Lower lobe of right lung (tissue), 2 donors: ENCODE data around the gene INPP5A. TPM values are rescaled to one million over a fixed set of nuclear protein-coding genes. Genes with fewer than 3 reads are reported as not detected.

Experiments used
- ATAC-seq, 2 donors: fragments of 200-7000 bp; cut with Tn5 transposase; one replicate each; pipeline ENCODE4 v1.9.1; 2020 to 2022; ENCODE audit warnings: mild to moderate bottlenecking in 2 of 2, moderate library complexity in 2 of 2
- DNase-seq: peaks from one replicate; pipeline ENCODE4 v3.0.0-alpha.2; 2020
- H3K27ac ChIP-seq: fragments of 200-600 bp; one replicate; pipeline ENCODE4 v1.8.0; 2022
- H3K27me3 ChIP-seq: fragments of 200-600 bp; one replicate; pipeline ENCODE4 v1.8.0; 2022; ENCODE audit warnings: low read depth
- H3K36me3 ChIP-seq: fragments of 200-600 bp; one replicate; pipeline ENCODE4 v1.8.0; 2022; ENCODE audit warnings: mild to moderate bottlenecking
- H3K4me1 ChIP-seq: fragments of 200-600 bp; one replicate; pipeline ENCODE4 v1.8.0; 2022
- H3K4me3 ChIP-seq: fragments of 200-600 bp; one replicate; pipeline ENCODE4 v1.8.0; 2022; ENCODE audit warnings: mild to moderate bottlenecking
- H3K9me3 ChIP-seq: fragments of 200-600 bp; one replicate; pipeline ENCODE4 v1.8.0; 2022
- intact Hi-C: fragments of 100-400 bp; cut with DNase I; formaldehyde crosslinking; loops from one replicate; pipeline ENCODE4 v1.11.0; 2022
- total RNA-seq: library from RNA; stranded (reverse); fragmentation: NEBNext Ultra II Directional; extraction: Animal tissue kit (Norgen Biotek cat#: 25700); gene quantifications from one replicate; pipeline ENCODE4 v1.2.1, GENCODE V29; 2021
- TF ChIP-seq, protein P1 (sequence below): fragments of 200-600 bp; IDR thresholded peaks from one replicate; pipeline ENCODE4 v1.8.0; 2022; ENCODE audit warnings: antibody characterized with exemption, mild to moderate bottlenecking
- donor health status: DM: no; HTN: yes; CAD: no; lungs with severe emphysema.

The INPP5A gene
- total RNA-seq, 1 donor from 2014 or later = 34.1 TPM

DNA sequence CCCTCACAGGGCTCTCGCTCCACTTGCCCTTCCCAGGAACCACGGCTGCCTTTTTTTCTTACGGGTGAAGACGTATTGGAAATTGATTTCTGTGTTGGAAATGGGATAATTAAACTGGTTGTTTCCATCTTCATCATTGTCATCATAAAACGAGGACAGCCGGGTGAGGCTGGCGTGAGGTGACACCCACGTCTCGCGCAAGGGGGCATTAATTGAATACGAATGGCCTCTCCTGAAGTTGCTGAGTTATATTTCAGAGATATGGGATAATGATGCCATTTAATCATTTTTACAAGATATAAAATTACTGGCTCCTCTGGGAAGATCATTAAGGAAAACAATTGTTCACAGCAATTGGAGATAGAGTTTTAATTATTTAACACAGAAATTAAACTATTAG, 266.7 kb downstream of the INPP5A start:
- Histone ChIP-seq H3K4me1 (no peaks in the 10 kb centered on the region), H3K4me3 (no peak overlapping the region), H3K27ac (no peak overlapping the region), H3K27me3 (peaks cover 13% of the 10 kb centered on the region), H3K36me3 (no peaks in the 10 kb centered on the region), H3K9me3 (no peaks in the 10 kb centered on the region)
- DNase-seq = no peak
- ATAC-seq = no peak
- intact Hi-C loops = no loop called here
- TF ChIP-seq, protein P1, sequence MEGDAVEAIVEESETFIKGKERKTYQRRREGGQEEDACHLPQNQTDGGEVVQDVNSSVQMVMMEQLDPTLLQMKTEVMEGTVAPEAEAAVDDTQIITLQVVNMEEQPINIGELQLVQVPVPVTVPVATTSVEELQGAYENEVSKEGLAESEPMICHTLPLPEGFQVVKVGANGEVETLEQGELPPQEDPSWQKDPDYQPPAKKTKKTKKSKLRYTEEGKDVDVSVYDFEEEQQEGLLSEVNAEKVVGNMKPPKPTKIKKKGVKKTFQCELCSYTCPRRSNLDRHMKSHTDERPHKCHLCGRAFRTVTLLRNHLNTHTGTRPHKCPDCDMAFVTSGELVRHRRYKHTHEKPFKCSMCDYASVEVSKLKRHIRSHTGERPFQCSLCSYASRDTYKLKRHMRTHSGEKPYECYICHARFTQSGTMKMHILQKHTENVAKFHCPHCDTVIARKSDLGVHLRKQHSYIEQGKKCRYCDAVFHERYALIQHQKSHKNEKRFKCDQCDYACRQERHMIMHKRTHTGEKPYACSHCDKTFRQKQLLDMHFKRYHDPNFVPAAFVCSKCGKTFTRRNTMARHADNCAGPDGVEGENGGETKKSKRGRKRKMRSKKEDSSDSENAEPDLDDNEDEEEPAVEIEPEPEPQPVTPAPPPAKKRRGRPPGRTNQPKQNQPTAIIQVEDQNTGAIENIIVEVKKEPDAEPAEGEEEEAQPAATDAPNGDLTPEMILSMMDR = no peak

DNA sequence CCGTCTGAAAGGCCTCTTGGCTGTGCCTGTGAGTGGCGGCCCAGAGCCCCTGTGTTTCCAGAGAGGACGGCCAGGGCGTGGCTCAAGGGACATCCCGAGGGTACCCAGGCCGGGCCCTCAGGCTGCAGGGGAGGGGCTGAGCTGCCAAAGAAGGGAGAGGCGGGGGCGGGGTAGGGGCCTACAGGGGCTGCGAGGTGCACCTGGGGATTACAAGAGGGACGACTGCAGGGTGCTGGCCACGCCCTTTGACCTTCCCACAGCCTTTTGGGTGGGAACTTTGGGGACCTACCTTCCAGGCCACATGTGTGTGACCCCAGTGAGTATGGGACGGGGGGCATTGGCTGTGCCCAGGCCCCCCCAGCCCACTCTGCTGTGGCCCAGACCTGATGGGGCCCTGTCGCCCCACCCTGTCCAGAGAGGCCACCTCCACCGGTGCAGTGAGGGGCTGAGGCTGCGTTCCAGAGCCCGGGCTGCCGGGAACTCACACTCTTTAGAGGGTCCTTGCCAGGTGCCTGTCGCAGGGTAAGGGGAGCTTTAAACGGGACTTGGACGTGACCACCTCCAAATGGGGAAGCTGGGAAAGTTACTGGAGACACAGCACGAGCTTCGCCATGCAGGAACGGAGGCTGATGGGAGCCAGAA, 267.3 kb downstream of the INPP5A start:
- Histone ChIP-seq H3K36me3 (no peaks in the 10 kb centered on the region), H3K4me1 (no peaks in the 10 kb centered on the region), H3K9me3 (no peaks in the 10 kb centered on the region), H3K27me3 (peaks cover 18% of the 10 kb centered on the region), H3K27ac (no peak overlapping the region), H3K4me3 (no peak overlapping the region)
- TF ChIP-seq, protein P1 = no peak
- no peak for DNase-seq
- ATAC-seq = no peak
- intact Hi-C loops = no loop called here

DNA sequence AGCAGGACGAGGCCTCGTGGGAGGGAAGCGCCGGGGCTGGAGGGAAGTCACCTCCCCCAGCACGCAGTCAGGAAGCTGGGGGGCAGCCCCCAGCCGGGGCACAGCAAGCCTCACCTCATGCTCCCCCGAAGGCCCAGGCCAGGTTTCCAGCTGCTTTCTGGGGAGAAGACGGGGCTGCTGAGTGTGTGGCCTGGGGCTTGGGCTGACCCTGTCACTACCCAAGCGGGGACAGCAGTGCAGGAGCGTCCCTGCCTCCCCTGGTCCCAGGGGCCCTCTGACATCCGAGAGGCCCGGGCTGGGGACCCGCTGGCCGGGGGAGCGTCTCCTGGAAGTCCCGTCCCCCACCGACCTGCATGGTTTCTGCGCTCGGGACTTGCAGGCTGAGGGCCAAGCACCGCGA, 268.0 kb downstream of the INPP5A start:
- Histone ChIP-seq H3K27ac (no peak overlapping the region), H3K9me3 (no peaks in the 10 kb centered on the region), H3K27me3 (peaks cover 25% of the 10 kb centered on the region), H3K4me1 (no peaks in the 10 kb centered on the region), H3K4me3 (no peak overlapping the region), H3K36me3 (no peaks in the 10 kb centered on the region)
- intact Hi-C loops = no loop called here
- no peak for ATAC-seq
- TF ChIP-seq, protein P1 = no peak
- no peak for DNase-seq

DNA sequence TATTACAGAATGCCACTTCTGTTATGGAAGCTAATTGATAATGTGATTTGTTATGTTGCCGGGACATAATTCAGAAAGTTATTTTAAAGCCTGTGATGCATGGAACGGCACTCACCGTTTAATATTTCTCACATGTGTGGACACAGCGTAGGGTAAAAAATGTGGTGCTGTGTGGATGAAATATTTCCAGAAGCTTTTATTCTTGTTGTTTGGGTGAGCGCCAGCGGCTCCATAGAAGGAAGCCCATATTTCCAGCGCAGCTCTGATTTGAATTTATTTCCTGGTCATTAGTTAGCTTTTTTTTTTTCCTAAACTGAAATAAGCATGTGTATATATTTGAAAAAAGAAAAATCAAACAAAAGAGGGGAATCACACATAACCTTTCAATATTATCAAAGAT, 268.5 kb downstream of the INPP5A start:
- intact Hi-C loops = no loop called here
- Histone ChIP-seq H3K27me3 (peaks cover 25% of the 10 kb centered on the region), H3K4me3 (no peak overlapping the region), H3K27ac (no peak overlapping the region), H3K9me3 (no peaks in the 10 kb centered on the region), H3K36me3 (no peaks in the 10 kb centered on the region), H3K4me1 (no peaks in the 10 kb centered on the region)
- TF ChIP-seq, protein P1 = no peak
- DNase-seq (no peak), ATAC-seq (no peak)

DNA sequence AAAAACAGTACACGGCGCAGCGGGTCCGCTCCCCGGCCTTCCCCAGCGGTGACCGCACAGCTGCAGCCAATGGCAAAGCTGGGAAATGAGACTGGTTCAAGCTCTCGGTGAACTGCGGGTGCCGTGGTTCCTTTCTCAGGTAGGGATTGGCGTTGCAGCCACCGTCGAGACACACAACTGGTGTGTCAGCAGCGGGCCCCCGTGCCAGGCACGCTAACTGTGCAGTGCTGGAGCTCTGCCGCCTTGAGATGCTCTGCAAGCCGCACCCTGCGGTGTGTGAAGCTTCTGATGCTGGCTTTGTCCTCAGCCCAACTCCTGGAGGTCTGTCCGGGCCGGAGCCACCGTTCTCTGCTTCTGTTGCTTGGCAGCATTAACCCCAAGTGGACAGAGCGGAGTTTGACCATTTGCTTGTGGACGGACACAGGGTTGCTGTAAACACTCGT, 269.0 kb downstream of the INPP5A start:
- Histone ChIP-seq H3K4me1 (no peaks in the 10 kb centered on the region), H3K4me3 (no peak overlapping the region), H3K27me3 (peaks cover 25% of the 10 kb centered on the region), H3K9me3 (no peaks in the 10 kb centered on the region), H3K27ac (no peak overlapping the region), H3K36me3 (no peaks in the 10 kb centered on the region)
- ATAC-seq (no peak), DNase-seq (peak; percentile 34)
- intact Hi-C loops = no loop called here
- TF ChIP-seq, protein P1 = no peak
